CD4-positive, alpha-beta T cell treated with Interleukin-17A for 1 hour (primary cell): Measurements from ENCODE around the gene GJD4.

Source experiments
- DNase-seq: peaks from one replicate; pipeline ENCODE4 v3.0.0-alpha.2; 2020

The GJD4 gene, protein sequence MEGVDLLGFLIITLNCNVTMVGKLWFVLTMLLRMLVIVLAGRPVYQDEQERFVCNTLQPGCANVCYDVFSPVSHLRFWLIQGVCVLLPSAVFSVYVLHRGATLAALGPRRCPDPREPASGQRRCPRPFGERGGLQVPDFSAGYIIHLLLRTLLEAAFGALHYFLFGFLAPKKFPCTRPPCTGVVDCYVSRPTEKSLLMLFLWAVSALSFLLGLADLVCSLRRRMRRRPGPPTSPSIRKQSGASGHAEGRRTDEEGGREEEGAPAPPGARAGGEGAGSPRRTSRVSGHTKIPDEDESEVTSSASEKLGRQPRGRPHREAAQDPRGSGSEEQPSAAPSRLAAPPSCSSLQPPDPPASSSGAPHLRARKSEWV

DNA sequence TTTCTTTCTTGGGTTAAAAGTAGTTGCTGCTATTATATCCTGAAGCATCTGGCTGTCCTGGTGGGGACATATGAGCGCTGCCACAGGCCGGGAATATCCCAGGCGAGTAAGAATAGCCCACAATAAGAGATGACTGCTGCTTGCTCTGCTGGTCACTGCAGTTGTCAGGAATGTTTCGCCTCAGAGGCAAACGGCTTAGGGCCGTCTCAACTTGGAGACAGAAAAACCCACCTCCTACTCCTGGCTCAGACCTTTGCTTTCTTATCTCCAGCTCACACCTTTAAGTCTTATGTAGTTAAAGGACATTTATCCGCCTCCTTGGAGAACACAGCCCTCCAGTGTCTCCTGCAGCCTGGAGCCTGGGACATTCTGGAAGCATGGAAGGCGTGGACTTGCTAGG is at the start of gene GJD4:
GJD4 (plus strand) TSS at position 151 of the 400 bp plus-strand sequence; CDS start at position 378, 227 bp downstream.
- no peak for DNase-seq

DNA sequence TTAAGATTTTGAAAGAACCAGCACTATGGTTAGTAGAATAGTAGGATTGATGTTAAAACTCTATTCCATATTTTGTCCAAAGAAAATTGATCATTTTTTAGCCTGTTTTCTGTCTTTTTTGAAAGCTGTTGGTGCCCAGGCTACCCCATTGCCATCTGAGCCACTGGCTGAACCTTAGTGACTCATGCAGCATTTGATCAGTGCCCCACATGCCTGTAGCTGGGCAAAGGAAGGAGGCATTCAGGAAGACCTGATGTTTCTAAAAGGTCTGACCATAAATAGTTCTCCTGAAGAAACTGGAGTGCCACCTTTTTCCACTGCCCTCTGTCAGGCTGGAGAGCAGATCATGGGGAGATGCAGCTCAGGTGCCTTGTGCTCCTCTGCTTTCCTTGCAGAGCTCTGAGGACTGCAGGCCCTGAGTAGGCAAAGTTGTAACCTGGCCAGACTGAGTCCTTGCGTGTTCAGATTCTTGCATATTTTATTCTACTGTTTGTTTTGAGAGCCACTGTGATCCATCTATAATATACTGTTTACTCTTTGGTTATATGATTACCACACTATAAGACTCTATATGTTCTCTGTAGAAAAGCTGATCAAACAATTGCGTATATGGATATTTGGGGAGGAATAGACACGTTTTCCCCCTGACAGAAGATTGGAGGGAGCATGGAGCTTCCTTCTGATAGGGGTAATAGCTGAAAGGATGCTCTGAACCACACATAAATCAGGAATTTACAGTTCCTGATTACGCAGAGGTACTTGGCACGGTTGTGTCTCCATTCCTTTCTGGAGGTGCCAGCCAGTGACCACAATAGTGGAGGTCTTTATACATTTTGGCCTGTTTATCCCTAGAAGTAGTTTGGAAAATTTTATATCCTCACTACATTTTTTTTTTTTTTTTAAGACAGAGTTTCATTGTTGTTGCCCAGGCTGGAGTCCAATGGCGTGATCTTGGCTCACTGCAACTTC is 48.9 kb upstream of the GJD4 start:
- DNase-seq, result no peak

DNA sequence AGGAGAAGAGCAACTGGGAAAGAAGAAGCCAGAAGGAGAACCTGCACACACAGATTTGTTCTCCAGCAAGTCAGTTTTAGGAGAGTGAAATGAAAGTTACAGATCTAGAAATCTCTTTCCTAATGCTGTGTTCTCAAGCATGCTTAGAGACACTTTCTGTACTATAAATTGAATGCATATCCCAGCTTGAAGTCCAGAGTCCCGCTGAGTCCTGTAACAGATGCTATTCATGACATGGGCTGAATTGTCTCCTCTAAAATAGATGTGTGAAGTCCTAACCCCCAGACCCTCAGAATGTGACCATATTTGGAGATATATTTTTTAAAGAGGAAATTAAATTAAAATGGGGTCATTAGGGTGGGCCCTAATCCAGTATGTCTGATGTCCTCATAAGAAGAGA is 46.9 kb upstream of the GJD4 start:
- no peak for DNase-seq

DNA sequence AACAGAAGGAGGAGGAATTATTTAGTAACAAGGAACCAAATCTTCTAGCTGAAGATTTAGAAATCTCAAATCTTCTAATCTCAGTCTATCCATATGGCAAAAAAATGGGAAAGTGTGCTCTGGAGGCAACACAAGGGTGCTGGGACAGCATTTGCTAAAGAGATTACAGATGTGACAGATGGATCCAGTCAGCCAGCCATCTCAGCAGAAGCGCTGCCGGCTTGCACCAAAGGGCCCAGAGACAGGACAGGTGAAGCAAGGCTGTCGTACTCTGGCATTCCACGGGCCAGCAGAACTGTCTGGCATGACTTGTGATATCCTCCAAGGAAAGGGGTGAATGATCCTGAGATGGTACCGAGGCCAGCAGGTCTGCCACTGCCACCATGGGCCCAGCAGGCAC is 45.7 kb upstream of the GJD4 start:
- no peak for DNase-seq

DNA sequence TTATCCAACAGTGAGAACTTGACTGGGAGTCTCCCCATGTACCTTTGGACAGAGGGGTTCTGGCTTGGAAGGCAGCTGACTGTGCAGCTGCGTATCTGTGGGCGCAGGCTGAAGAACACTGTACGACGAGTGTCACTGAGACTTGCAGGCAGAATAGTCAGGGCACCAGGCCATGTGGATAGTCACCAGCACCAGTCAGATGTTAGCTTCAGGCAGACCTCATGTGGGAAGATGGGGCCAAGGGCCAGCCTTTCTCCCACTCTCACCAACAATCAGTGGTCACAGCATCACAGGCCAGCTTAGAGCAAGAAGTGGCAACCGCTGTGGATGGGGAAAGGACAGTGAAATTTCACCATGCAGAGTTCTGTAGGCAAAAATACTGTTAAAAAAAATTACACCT is 43.4 kb upstream of the GJD4 start:
- DNase-seq, result no peak

DNA sequence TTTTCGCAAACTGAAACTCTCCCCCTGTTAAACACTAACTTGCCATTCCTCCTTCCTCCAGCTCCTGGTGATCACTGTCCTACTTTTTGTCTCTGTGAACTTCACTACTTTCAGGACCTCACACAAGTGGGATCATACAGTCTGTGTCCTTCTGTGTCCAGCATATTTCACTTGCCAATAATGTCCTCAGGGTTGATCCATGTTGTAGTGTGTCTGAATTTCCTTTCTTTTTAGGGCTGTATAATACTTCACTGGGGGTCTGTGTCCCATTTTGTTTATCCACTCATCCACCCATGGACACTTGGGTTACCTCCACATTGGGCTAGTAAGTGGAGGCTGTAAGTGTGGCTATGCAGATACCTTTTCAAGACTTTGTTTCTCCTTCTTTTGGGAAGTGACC is 42.7 kb upstream of the GJD4 start:
- DNase-seq, result no peak

DNA sequence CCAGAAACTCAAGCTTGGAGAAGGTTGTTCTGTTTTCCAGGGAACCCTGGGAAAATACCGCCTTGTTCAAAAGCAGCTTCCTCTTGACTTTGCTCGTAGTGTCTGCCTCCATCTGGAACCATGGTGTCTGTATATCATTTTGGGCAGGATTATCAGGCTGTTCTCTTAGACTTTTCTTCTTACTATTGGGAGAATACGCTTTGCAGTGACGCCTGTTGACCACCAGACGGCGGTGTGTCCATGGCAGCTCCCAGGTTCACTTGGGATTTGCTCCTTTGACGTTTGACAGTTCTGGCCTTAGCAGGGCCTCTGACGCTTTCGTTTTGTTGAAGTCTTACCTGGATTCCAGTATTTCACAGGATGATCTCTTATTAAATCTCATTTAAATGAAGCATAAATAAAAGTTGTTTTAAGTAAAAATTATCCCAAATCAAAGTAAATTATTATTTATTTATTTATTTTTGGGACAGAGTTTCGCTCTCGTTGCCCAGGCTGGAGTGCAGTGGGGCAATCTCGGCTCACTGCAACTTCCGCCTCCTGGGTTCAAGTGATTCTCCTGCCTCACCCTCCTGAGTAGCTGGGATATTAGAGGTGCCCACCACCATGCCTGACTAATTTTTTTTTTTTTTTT is 41.8 kb upstream of the GJD4 start:
- peak; percentile 48 for DNase-seq

DNA sequence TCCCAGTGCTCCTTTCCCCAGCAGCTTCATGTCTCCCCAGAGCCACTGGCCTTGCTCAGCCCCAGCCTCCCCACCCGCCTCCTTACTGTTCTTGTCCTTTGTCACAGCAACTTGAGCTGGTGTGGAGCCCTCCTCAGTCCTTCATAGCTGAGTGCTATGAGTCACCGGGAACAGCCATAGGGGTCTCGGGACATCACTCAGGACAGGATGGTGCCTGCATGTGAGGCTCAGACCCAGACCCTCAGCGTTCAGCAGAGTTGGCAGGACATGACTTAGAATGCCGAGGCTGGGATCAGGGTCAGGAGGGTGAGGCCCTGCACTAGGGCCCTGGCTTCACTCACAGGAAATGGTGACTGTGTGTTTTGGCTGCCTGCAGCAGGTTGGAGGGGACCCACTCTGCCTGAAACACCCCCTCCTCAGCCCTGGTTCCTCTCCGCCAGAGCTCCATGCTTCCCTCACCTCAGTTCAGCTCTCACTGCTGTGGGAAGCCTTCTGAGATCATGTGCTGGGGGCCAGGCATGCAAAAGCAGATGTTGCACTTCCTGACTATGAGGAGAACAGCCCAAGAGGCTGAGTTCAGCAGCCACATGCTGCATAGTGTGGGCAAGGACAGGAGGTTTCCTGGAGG is 40.7 kb upstream of the GJD4 start:
- DNase-seq, result no peak

DNA sequence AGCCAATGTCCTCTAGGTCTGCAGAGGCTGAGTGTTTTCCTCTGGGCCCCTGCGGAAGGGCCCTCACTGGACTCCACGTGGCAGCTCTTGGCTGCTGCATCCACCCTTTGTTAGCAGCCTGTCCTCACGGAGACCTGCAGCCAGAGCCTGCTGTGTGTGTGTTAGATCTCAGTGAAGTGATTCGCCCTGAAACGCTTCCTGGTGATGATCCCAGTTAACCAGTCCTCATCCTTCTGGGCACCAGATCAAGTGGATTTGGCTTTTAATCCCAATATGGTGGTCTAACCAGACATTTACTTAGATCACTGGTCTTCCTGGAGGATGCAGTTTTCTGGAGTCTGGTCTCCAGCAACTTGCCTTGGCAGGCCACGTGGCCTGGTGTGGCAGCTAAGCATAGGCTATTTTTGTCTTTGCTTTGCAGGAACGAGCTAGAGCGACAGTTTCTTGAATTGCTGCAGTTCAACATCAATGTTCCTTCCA is 39.5 kb upstream of the GJD4 start:
- no peak for DNase-seq

DNA sequence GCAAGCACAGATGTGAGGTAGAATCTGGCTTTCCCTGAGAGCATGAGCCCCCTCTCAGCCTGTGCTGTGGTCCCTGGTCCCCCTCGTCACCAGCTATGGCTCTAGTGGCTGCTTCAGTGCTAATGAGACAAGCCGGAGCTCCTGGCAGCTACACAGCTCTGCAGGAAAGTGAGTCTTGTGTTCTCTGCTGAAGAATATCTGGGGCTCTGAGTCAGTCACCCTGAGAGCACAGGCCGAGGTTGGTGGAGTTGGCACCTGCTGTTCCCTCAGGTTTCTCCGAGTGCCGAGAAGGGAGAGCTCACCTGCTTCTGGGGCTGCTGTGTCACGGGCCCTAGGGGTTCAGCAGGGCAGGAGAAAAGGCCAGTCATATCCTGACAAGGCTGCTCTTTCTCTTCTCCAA is 37.2 kb upstream of the GJD4 start:
- DNase-seq, result no peak

DNA sequence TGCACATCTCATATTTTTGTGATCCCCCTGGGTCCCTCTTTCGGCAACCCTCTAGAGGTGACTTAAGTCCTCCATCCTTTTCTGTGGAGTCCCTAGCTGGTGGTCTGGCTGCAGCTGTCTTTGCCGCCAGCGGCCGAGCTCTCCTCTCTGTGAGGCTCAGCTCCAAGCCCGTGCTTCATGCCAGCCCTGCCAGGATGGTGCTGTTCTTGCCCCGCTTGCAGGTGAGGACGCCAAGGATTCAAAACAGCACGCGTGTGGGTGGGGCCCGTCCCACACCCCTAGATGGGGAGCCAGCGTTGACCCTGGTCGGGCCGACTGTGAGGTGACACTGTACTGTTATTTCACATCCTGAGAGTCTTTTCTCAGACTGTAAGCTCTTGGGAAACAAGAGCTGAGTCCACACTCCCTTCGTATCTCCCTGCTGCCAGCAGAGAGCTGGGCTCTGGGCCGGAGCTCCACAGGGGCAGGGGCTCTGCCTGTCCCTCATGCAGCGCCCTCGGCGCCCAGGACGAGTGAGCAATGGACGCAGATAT is 36.6 kb upstream of the GJD4 start:
- DNase-seq, result no peak

DNA sequence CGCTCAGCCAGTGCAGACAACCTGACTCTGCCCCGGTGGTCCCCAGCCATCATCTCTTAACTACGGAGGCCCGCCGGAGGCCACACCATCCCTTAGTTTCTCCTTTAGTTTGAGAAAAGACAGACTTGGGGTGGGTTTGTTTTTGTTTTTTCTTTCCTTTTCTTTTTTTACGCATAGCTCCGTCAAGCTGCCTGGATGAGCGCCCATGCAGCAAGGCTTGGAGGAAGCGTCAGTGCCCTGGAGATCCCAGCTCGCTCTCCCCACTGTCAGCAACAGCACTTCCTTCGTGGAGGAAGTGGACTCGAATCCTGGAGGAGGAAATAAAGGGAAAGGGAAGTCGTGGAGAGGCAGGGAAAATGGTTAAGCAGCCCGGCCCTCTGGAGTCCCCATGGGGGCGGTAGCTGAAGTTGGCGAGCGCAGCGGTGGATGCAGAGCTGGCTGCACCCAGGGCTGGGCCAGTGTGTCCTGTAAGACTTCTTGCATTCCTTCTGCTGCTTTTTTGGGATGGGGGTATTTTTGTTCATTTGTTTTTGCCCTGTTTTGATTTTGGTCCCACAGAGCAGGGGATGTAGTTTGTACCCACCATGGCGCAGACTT is 35.9 kb upstream of the GJD4 start:
- no peak for DNase-seq

DNA sequence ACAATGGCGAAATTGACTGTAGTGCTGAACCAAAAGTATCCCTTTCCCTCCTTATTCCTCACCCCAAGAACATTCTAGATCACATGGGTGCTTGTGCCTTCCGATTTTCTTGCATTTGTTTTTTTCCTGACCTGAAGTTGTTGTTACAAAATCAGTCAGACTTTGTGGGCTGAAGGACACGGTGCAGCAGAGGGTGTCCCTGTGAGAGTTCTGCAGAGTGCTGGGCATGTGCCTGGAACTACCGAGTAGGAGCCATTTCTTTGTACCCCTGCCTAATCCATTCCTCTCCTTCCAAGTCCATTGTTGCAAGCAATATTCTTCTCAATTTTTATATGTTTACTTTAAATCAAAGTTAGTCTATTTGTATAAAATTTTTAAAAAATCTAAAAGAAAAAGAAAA is 35.3 kb upstream of the GJD4 start:
- DNase-seq, result no peak

DNA sequence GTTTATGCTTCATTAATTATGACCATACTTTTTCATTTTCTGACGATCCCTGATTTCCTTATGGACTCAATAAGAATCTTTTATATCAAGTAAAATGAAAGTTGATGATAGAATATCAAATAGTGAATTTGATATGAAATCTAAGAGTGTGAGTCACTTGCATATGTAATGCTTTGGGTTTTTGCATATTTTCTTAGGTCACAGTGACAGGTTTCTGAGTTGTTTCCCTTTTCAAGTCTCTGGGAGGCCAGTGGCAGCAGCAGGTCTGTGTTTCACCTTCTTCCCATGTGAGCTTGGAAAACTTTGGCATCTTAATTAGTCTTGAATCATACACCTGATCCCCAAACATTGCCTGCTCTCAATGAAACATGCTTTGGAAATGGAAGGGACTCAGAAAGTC is 34.7 kb upstream of the GJD4 start:
- DNase-seq, result no peak

DNA sequence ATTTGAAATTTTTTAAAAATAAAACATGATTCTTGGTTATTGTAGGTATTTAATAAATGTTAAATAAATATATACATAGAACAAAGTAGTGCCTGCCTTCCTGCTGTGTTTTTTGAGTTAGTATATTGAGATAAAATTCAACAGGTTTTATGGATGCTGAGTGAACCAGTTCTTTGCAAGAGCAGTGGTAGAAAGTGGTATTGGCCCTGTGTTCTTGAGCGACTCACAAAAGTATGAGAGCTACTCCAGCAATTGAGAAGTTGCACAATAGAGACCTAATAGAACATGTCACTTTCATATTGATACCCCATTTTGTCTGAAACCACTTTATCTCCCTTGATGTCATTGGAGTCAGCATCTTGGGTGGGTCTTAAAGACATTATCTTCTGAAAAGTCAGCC is 32.6 kb upstream of the GJD4 start:
- no peak for DNase-seq

DNA sequence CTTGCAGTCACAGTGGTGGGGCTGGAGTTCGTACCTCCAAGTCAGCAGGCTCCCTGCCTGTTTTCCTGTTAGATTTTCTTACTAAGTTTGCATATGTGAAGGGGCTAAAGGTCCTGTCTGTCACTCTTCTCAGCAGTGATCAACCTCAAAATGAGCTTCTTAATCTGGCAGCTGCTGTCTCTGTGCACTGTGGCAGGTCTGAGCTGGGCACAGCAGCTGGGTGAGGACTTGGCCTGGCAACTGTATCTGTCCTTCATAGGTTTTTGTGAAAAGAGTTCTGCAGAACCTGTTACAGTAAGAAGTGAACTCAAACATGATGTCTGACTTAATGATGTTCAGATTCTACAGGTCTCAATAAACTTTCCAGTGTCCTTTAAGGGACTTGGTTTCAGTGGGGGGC is 31.3 kb upstream of the GJD4 start:
- DNase-seq, result no peak

DNA sequence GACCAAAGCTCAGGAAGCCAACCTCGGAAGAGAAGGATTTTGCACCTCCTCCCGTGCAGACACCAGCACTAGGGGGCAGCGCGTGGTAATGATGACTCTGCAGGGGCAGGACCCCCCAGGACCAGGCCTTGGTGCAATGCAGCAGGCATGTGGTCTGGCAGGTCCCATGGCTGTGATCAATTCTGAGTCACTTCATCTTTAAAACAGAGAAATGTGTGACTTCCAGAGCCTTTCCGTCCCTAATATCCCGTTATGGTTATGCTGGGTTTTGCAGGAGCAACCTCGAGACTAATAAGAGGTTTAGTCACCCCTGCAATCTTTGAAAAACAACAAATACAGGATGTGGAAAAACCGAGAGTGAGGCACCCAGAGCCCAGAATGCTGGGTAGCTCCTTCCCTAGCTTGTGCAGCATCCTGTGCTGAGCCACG is 30.2 kb upstream of the GJD4 start:
- no peak for DNase-seq

DNA sequence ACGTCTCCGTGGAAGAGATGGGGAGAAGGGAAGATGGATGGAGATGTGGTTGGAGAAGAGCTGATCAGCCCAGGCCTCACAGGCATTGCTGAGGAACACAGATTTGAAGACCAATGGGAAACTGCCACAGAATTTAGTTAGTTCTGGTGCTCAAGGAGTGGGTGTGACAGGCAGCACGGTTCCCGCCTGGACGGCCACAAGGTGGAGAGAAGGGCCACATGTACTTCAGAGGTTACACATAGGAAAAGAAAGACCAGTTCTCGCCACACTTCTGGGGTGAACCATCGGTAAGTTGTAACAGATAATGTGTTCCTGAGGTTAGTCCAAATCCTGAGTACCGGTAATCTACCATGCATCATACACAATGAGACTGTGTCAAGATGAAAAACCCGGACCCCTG is 29.5 kb upstream of the GJD4 start:
- no peak for DNase-seq

DNA sequence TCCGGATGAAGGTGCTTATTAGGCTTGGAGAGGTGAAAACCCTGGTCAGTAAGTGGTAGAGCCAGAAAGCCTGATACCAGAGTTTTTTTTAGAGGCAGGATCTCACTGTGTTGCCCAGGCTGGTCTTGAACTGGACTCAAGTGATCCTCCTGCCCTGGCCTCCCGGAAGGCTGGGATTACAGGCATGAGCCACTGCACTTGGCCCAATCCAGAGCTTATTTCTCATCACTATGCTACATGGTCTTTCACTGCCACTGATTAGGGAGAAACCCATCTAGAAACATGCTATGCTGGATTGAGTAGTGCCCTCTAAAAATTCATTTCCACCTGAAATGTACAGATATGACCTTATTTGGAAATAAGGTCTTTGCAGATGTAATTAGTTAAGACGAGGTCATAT is 28.4 kb upstream of the GJD4 start:
- DNase-seq, result no peak

DNA sequence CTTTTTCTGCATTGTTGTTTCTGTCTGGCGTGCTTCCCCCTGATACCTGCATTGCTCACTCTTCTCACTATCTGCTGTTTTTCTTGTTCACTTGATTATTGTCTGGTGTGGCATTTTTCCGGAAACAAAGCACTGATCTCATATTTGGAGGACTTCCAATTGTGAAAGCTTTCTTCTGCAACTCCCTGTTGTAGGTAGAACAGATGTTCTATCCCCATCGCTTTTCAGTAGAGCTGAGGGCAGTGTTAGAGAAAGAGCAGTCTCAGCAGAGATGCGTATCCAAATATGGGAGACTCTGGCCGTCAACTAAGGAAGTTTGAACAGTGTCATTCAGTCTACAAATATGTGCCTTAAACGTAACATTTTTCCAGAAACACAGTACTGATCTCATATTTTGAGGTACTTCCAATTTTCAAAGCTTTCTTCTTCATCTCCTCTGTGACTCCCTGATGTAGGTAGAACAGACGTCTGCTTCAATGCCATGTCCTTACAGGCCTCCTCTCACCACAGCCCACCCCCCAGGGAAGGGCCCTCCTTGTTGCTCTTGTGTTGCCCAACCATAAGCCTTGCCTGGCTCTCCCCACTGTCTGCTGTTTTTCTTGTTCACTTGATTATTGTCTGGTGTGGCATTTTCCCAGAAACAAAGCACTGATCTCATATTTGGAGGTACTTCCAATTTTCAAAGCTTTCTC is 27.1 kb upstream of the GJD4 start:
- DNase-seq, result no peak

DNA sequence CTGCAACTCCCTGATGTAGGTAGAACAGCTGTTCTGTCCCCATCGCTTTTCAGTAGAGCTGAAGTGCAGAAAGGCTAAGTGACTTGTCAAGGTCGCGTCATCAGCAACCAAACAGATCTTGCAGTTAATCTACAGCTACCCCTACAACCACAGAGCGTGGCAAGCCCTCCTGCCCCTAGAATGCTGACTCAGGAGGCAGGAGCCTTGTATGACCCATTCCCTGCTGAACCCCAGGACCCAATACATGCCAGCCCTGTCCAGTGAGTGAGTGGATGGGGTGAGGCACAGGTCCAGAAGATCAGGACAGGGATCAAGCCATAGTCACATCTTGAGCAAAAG is 26.6 kb upstream of the GJD4 start:
- DNase-seq, result no peak

DNA sequence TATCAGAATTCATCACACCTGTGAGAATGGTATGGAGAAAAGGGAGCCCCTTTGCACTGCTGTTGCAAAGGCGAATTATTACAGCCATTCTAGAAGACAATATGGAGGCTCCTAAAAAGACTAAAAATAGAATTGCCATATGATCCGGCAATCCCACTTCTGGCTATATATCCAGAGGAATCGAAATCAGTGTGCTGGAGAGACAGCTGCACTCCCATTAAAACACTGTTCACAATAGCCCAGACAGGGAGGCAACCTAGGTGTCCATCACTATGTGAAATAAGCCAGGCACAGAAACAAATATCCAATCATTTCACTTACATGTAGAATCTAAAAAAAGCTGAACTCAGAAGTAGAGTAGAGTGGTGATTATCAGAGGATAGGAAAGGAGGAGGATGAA is 26.0 kb upstream of the GJD4 start:
- no peak for DNase-seq
